ENCODE measurements around the gene KIR2DL4. TPM values are rescaled to one million over a fixed set of nuclear protein-coding genes. Genes with fewer than 3 reads are reported as not detected.
"Not testable (repeated sequence)": the region's sequence is repeated elsewhere in the genome, so short reads cannot be mapped to it uniquely, and the experiment has no call there.

Gene KIR2DL4
- polyA plus RNA-seq, 3 donors from 2014 or later = 26.5 to 67.2 (median 61.6) TPM

DNA sequence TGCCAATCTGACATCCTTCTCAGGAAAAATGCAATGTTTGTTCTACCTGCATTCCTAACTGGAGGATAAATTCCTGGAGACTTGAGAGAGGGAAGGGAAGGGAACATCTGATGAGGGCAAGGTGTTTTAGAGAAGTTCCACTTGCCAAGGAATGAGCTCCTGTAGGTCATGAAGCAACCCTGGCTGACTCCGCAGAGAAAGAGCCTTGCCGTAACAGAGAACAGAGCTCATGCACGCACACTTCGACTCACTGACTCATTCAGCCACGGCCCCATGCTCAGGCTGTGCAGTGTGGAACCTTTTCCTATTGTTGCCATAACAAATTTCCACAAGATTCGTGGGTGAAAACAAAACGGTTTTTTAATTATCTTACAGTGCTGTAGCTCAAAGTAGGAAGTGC is 24.5 kb upstream of the KIR2DL4 start:
- H3K4me1 Mint-ChIP-seq, H3K9me3 Mint-ChIP-seq, H3K4me3 Mint-ChIP-seq, DNase-seq: not testable (repeated sequence)
- Mint-ChIP-seq H3K36me3 (peaks cover 3 to 14% (median 3%) of the 10 kb centered on the region in 3 donors), H3K27me3 (ENCODE audit: low read depth in 3 of 3) (peaks cover 2 to 14% (median 7%) of the 10 kb centered on the region in 3 donors), H3K27ac (peak overlapping the region in 1 of 6 donors; percentile 29)

DNA sequence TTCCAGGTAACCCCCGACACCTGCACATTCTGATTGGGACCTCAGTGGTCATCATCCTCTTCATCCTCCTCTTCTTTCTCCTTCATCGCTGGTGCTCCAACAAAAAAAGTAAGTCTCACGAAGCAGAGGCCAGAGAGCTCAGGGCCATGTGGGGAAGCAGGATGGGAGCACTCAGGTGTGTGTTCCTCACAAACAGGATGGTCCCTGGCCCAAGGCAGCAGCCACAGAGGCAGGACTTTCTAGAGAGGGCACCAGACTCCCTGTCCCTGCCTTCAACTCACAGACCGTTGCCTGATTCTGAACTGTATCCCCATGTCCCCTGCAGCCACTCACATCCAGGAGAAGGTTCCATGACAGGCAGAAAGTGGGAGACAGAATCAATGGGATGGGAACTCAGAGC is 20.5 kb upstream of the KIR2DL4 start:
- not testable (repeated sequence) for H3K27ac Mint-ChIP-seq; H3K4me3 Mint-ChIP-seq; H3K27me3 Mint-ChIP-seq (ENCODE audit: low read depth in 3 of 3); H3K9me3 Mint-ChIP-seq; H3K4me1 Mint-ChIP-seq; DNase-seq
- peaks cover 3 to 24% (median 6%) of the 10 kb centered on the region in 3 donors for H3K36me3 Mint-ChIP-seq

DNA sequence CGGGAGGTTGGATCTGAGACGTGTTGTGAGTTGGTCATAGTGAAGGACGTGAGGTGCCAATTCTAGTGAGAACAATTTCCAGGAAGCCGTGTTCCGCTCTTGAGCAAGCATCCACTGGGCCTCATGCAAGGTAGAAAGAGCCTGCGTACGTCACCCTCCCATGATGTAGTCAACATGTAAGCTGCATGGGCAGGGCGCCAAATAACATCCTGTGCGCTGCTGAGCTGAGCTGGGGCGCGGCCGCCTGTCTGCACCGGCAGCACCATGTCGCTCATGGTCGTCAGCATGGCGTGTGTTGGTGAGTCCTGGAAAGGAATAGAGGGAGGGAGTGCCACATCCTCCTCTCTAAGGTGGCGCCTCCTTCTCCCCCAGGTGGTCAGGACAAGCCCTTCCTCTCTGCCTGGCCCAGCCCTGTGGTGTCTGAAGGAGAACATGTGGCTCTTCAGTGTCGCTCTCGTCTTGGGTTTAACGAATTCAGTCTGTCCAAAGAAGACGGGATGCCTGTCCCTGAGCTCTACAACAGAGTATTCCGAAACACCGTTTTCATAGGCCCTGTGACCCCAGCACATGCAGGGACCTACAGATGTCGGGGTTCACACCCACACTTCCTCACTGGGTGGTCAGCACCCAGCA is 17.2 kb upstream of the KIR2DL4 start:
- H3K36me3 Mint-ChIP-seq = peaks cover 2 to 27% (median 6%) of the 10 kb centered on the region in 3 donors

DNA sequence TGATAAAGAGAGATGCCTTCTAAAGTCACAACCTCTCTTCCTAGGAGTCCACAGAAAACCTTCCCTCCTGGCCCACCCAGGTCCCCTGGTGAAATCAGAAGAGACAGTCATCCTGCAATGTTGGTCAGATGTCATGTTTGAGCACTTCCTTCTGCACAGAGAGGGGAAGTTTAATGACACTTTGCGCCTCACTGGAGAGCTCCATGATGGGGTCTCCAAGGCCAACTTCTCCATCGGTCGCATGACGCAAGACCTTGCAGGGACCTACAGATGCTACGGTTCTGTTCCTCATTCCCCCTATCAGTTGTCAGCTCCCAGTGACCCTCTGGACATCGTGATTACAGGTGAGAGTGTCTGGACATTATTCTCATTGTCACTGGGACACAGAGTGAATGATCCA is 15.3 kb upstream of the KIR2DL4 start:
- H3K27ac Mint-ChIP-seq = peak overlapping the region in 3 of 6 donors; percentile 28 to 35 (median 31)
- H3K9me3 Mint-ChIP-seq; H3K27me3 Mint-ChIP-seq (ENCODE audit: low read depth in 3 of 3); H3K4me3 Mint-ChIP-seq; DNase-seq: not testable (repeated sequence)
- peaks cover 8 to 11% of the 10 kb centered on the region in 2 donors for H3K4me1 Mint-ChIP-seq
- H3K36me3 Mint-ChIP-seq = peaks cover 0 to 24% (median 3%) of the 10 kb centered on the region in 3 donors

More for the DNA sequence above, 17.2 kb upstream of the KIR2DL4 start:
- DNase-seq; H3K27me3 Mint-ChIP-seq (ENCODE audit: low read depth in 3 of 3); H3K4me3 Mint-ChIP-seq; H3K9me3 Mint-ChIP-seq: not testable (repeated sequence)
- peak overlapping the region in 4 of 6 donors; percentile 2 to 86 (median 42) for H3K27ac Mint-ChIP-seq
- peaks cover 4 to 13% of the 10 kb centered on the region in 2 donors for H3K4me1 Mint-ChIP-seq

DNA sequence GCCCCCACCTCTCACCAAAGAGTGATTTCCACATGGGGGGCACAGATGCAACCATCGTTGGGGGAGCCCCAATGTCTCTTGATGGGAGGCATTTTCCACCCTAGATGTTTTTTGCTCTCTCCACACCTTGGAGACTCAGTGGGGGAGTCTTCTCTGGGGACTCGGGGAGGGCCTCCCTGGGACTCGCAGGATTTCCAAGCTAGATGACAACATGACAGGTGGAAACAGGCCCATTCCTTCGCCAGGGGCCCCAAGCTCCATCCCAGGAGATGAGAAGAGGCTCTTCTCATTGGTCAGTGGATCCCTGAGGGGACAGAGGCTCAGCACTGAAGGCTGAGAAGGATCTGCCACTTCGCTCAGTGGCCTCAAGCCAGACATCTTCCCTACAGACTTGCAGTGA is 12.7 kb upstream of the KIR2DL4 start:
- Mint-ChIP-seq H3K27ac (peak overlapping the region in 1 of 6 donors; percentile 32), H3K36me3 (peaks cover 0 to 11% (median 3%) of the 10 kb centered on the region in 3 donors), H3K9me3 (no peaks in the 10 kb centered on the region), H3K4me1 (peaks cover 8 to 12% of the 10 kb centered on the region in 2 donors), H3K4me3 (no peak overlapping the region), H3K27me3 (ENCODE audit: low read depth in 3 of 3) (peaks cover 0 to 3% (median 0%) of the 10 kb centered on the region in 3 donors)
- DNase-seq = no peak

DNA sequence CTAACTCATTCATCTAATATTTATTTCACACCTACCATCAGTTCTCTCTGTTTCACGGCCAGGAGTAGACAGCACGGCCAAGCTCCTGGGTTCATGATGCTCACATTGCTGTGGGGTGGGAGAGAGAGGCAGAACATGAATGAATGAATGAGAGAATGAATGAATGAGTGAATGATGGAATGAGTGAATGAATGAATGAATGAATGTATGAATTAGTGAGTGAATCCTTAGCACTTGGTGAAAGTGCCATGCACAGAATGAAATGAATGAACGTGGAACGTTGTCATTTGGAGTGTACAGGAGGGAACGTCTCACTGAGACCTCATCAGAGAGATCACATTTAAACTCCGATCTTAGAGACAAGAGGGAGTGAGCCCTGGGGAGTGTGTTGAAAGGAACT is 11.9 kb upstream of the KIR2DL4 start:
- Mint-ChIP-seq H3K27me3 (ENCODE audit: low read depth in 3 of 3) (peaks cover 0 to 3% (median 2%) of the 10 kb centered on the region in 3 donors), H3K9me3 (no peaks in the 10 kb centered on the region), H3K36me3 (peaks cover 0 to 14% (median 3%) of the 10 kb centered on the region in 3 donors), H3K4me3 (peak overlapping the region; percentile 16 to 58 (median 43)), H3K4me1 (peaks cover 8 to 15% of the 10 kb centered on the region in 2 donors), H3K27ac (peak overlapping the region in 5 of 6 donors; percentile 23 to 70 (median 34))
- DNase-seq = no peak

DNA sequence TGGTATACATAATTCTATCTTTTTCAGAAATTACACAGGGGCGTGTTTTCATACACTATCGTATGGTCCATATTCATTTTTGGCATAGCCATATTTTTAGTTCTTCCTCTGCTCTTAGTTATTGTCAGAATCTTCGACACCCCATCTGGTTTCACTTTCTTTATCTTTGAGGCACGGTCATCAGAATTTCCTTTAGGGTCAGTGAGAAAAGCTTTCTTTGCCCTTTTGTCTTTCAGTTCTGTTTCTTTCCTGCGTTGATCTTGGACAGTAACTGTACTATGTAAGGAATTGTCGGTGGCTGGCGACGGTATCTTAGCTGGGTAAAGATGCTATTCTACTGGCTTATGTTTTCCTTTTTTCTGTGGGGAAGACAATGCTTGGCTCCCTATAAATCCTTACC is 10.6 kb upstream of the KIR2DL4 start:
- no peak overlapping the region for H3K4me3 Mint-ChIP-seq
- H3K27me3 Mint-ChIP-seq (ENCODE audit: low read depth in 3 of 3) = peaks cover 0 to 3% (median 2%) of the 10 kb centered on the region in 3 donors
- no peaks in the 10 kb centered on the region for H3K9me3 Mint-ChIP-seq
- H3K4me1 Mint-ChIP-seq = peaks cover 8 to 15% of the 10 kb centered on the region in 2 donors
- peak; percentile 55 to 61 (median 56) for DNase-seq
- no peak overlapping the region for H3K27ac Mint-ChIP-seq
- peaks cover 0 to 20% (median 9%) of the 10 kb centered on the region in 3 donors for H3K36me3 Mint-ChIP-seq

DNA sequence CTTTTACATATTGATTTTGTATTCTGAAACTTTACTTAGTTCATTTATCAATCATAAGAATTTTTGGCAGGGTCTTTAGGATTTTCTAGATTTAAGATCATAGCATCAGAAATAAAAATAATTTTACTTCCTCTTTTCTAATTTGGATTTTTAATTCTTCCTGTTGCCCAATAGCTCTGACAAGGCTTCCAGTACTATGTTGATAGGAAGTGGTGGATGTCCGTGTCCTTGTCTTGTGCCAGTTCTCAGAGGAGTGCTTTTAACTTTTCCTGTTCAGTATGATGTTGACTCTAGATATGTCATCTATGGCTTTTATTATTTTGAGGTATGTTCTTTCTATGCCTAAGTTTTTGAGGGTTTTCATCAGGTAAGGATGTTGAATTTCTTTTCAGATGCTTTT is 7.7 kb upstream of the KIR2DL4 start:
- Mint-ChIP-seq H3K36me3 (peaks cover 0 to 13% (median 9%) of the 10 kb centered on the region in 3 donors), H3K9me3 (no peaks in the 10 kb centered on the region), H3K27ac (peak overlapping the region in 4 of 6 donors; percentile 20 to 76 (median 61)), H3K4me3 (no peak overlapping the region), H3K4me1 (peaks cover 0 to 15% of the 10 kb centered on the region in 2 donors), H3K27me3 (ENCODE audit: low read depth in 3 of 3) (peaks cover 0 to 5% (median 2%) of the 10 kb centered on the region in 3 donors)
- no peak for DNase-seq

DNA sequence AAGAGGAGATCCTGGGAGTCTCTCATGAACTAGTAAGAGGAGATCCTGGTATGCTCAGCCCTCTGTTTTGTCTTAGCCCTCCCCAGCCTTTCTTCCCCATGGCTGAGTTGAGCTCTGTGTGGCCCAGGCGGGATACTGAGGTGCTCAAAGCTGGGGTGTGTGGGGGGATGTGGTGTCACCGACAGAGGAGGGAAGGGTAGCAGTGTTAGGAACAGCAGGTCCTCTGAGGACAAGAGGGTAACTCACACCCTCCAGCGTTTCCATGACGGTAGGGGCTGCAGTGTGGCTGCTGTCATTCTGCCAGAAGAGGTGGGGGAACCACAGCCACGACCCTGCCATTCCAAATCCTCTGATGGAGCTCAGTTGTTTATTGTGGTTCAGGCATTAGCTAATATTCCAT is 691 bp downstream of the KIR2DL4 start:
- Mint-ChIP-seq H3K27ac (peak overlapping the region; percentile 88 to 98 (median 96)), H3K4me3 (peak overlapping the region; percentile 73 to 83 (median 76)), H3K4me1 (peaks cover 55 to 57% of the 10 kb centered on the region in 2 donors), H3K27me3 (ENCODE audit: low read depth in 3 of 3) (peaks cover 21 to 31% (median 26%) of the 10 kb centered on the region in 3 donors), H3K9me3 (peaks cover 0 to 3% (median 0%) of the 10 kb centered on the region in 6 donors), H3K36me3 (peaks cover 0 to 3% (median 0%) of the 10 kb centered on the region in 3 donors)
- peak; percentile 84 to 86 (median 86) for DNase-seq

DNA sequence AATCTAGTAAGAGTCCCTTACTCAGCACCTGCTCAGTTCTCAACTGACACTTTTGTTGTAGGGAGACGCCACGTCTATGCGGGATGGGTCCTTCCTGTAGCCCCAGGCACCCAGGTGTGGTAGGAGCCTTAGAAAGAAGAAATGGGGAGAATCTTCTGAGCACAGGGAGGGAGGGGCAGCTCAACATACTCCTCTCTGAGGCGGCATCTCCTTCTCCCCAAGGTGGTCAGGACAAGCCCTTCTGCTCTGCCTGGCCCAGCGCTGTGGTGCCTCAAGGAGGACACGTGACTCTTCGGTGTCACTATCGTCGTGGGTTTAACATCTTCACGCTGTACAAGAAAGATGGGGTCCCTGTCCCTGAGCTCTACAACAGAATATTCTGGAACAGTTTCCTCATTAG is 1.2 kb downstream of the KIR2DL4 start:
- peaks cover 22 to 31% (median 26%) of the 10 kb centered on the region in 3 donors for H3K27me3 Mint-ChIP-seq (ENCODE audit: low read depth in 3 of 3)
- H3K4me1 Mint-ChIP-seq = peaks cover 55 to 56% of the 10 kb centered on the region in 2 donors
- no peak for DNase-seq
- H3K27ac Mint-ChIP-seq = peak overlapping the region; percentile 88 to 98 (median 96)
- peaks cover 0 to 5% (median 2%) of the 10 kb centered on the region in 3 donors for H3K36me3 Mint-ChIP-seq
- peak overlapping the region; percentile 26 to 83 (median 76) for H3K4me3 Mint-ChIP-seq
- H3K9me3 Mint-ChIP-seq = peaks cover 0 to 3% (median 0%) of the 10 kb centered on the region in 6 donors

DNA sequence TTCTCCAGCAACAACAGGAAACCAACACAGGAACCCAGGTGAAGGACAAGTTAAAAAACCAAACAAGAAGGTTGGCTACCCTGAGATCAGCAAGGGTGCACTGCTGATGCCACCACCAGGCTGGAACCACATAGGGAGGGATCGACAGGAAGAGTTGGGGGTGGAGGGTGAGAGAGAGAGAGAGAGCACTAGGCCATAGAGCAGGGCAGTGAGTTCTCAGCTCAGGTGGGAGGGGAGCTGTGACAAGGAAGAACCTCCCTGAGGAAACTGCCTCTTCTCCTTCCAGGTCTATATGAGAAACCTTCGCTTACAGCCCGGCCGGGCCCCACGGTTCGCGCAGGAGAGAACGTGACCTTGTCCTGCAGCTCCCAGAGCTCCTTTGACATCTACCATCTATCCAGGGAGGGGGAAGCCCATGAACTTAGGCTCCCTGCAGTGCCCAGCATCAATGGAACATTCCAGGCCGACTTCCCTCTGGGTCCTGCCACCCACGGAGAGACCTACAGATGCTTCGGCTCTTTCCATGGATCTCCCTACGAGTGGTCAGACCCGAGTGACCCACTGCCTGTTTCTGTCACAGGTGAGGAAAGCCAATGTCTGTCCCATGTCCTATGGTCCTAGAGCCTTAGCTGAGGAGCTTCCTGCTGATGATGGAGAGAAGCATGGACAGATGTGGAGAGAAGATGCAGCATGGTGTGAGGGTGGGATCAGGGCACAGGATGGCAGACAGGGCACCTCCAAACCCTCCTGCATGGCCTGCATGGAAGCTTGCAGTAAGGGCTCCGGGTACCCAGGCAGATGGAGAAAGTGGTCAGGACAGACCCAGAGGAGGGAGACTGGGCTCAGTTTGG is 2.5 kb downstream of the KIR2DL4 start:
- H3K27ac Mint-ChIP-seq = peak overlapping the region; percentile 88 to 98 (median 96)
- peaks cover 55% of the 10 kb centered on the region in 2 donors for H3K4me1 Mint-ChIP-seq
- no peak for DNase-seq
- peak overlapping the region in 3 of 5 donors; percentile 22 to 47 (median 25) for H3K4me3 Mint-ChIP-seq
- H3K27me3 Mint-ChIP-seq (ENCODE audit: low read depth in 3 of 3) = peaks cover 23 to 34% (median 26%) of the 10 kb centered on the region in 3 donors
- peaks cover 0 to 3% (median 0%) of the 10 kb centered on the region in 6 donors for H3K9me3 Mint-ChIP-seq
- H3K36me3 Mint-ChIP-seq = peaks cover 0 to 13% (median 4%) of the 10 kb centered on the region in 3 donors

DNA sequence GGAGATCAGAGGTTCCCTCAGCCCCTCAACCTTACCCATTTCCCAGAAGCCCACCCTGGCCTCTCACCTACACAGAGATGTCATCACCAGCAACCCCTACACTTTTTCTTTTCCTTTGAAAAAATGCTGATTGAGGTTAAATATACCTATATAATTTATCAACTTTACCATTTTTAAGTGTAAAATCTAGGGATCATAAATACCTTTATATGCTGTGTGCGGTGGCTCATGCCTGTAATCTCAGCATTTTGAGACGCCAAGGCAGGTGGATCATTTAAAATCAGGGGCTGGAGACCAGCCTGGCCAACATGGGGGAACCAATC is 3.1 kb downstream of the KIR2DL4 start:
- Mint-ChIP-seq H3K9me3 (peaks cover 0 to 3% (median 0%) of the 10 kb centered on the region in 6 donors), H3K27ac (peak overlapping the region in 5 of 6 donors; percentile 92 to 98 (median 97)), H3K27me3 (ENCODE audit: low read depth in 3 of 3) (peaks cover 23 to 30% (median 28%) of the 10 kb centered on the region in 3 donors), H3K4me3 (no peak overlapping the region), H3K4me1 (peaks cover 49% of the 10 kb centered on the region in 2 donors), H3K36me3 (peaks cover 0 to 13% (median 4%) of the 10 kb centered on the region in 3 donors)
- DNase-seq = no peak

DNA sequence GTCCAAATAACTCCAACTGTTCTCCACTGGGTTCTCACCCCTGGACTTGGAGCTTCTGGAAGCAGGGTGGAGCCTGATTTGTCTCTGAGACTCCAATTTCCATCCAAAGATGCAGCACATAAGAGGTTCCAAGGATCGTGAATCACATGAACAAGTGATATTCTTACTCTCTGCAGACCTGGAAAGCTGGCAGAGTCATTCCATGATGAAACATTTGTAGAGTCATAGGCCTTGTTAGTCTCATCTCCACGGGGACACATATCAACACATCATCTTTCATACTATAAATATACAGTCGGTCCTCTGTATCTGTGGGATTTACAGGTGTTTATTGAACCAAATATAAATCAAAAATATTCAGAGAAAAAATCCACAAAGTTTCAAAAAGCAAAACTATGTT is 11.2 kb downstream of the KIR2DL4 start:
- not testable (repeated sequence) for H3K4me3 Mint-ChIP-seq, DNase-seq, H3K9me3 Mint-ChIP-seq
- H3K36me3 Mint-ChIP-seq = peaks cover 0 to 16% (median 9%) of the 10 kb centered on the region in 3 donors
- peak overlapping the region in 4 of 6 donors; percentile 47 to 80 (median 60) for H3K27ac Mint-ChIP-seq
- peaks cover 7 to 19% (median 16%) of the 10 kb centered on the region in 3 donors for H3K27me3 Mint-ChIP-seq (ENCODE audit: low read depth in 3 of 3)
- H3K4me1 Mint-ChIP-seq = peaks cover 40 to 41% of the 10 kb centered on the region in 2 donors
